IPS-15b (cell line): ENCODE measurements around the gene PGM5.

ENCODE experiments used
- H3K27me3 ChIP-seq: one replicate; pipeline ENCODE4 v1.6.1; 2013; ENCODE audit warnings: low read length; ENCODE audit not compliant: control insufficient read depth, insufficient read depth
- H3K36me3 ChIP-seq: one replicate; pipeline ENCODE4 v1.6.1; 2013; ENCODE audit warnings: low read length; ENCODE audit not compliant: control insufficient read depth, insufficient read depth
- H3K4me1 ChIP-seq: one replicate; pipeline ENCODE4 v1.6.1; 2013; ENCODE audit warnings: mild to moderate bottlenecking, low read length; ENCODE audit not compliant: control insufficient read depth, insufficient read depth
- H3K4me3 ChIP-seq: one replicate; pipeline ENCODE4 v1.5.1; 2013; ENCODE audit warnings: low read depth, low read length
- H3K9ac ChIP-seq: one replicate; pipeline ENCODE4 v1.6.1; 2013; ENCODE audit warnings: low read depth, mild to moderate bottlenecking, low read length
- H3K9me3 ChIP-seq: one replicate; pipeline ENCODE4 v1.6.1; 2013; ENCODE audit warnings: mild to moderate bottlenecking, low read length; ENCODE audit not compliant: control insufficient read depth, insufficient read depth

Gene PGM5

GRCh38 chr9:68488126-68488525 is 131.7 kb downstream of the PGM5 start:
- no peaks in the 10 kb centered on the region for H3K4me1 ChIP-seq
- H3K36me3 ChIP-seq = no peaks in the 10 kb centered on the region
- H3K9me3 ChIP-seq = no peaks in the 10 kb centered on the region
- peaks cover 31% of the 10 kb centered on the region for H3K27me3 ChIP-seq
- no peak overlapping the region for H3K4me3 ChIP-seq
- no peak overlapping the region for H3K9ac ChIP-seq

DNA sequence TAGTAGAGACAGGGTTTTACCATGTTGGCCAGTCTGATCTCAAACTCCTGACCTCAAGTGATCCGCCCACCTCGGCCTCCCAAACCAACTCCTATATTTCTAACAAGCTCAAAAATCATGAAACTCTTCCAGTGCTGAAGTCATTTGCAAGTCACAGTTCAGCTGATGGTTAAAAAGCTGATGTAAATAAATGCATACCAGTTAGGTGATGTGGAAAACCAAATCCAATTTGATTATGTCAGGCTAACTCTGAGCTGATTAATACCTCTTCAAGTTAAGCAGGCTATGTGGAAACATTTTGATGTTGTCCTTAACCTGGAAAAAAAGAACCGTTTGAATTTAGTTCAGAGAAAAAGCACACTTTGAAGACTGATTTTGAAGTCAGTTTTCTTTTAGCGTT is 133.2 kb downstream of the PGM5 start:
- no peaks in the 10 kb centered on the region for H3K4me1 ChIP-seq
- peaks cover 38% of the 10 kb centered on the region for H3K27me3 ChIP-seq

DNA sequence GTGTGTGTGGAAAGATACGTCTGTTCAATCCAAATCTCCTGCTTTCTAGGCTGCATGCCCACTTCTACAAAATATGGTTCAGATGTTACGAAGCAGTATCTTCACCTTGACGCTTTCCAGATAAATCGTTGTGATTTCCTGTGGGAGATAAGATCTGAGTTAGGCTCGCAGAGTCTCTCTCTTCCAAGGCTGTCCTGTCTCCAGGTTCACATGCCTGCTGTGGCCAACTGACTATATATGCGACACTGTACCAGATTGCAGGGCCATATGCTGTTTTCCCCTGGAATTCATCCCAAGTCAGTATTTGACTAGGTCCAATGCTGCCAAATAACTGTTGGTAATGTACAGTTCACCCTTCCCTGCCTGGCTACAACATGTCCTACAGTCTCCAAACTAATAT is 136.4 kb downstream of the PGM5 start:
- no peak overlapping the region for H3K9ac ChIP-seq
- H3K27me3 ChIP-seq = peaks cover 67% of the 10 kb centered on the region
- no peaks in the 10 kb centered on the region for H3K4me1 ChIP-seq
- H3K4me3 ChIP-seq = no peak overlapping the region
- H3K9me3 ChIP-seq = no peaks in the 10 kb centered on the region
- H3K36me3 ChIP-seq = no peaks in the 10 kb centered on the region

More for the DNA sequence above, 133.2 kb downstream of the PGM5 start:
- no peak overlapping the region for H3K4me3 ChIP-seq
- no peaks in the 10 kb centered on the region for H3K36me3 ChIP-seq
- no peak overlapping the region for H3K9ac ChIP-seq
- no peaks in the 10 kb centered on the region for H3K9me3 ChIP-seq

- no peak overlapping the region for H3K9ac ChIP-seq
- H3K27me3 ChIP-seq = peaks cover 70% of the 10 kb centered on the region
- no peaks in the 10 kb centered on the region for H3K36me3 ChIP-seq
- no peaks in the 10 kb centered on the region for H3K4me1 ChIP-seq
- no peaks in the 10 kb centered on the region for H3K9me3 ChIP-seq
- no peak overlapping the region for H3K4me3 ChIP-seq
Measured at GRCh38 chr9:68493541-68493940, 137.1 kb downstream of the PGM5 start.

DNA sequence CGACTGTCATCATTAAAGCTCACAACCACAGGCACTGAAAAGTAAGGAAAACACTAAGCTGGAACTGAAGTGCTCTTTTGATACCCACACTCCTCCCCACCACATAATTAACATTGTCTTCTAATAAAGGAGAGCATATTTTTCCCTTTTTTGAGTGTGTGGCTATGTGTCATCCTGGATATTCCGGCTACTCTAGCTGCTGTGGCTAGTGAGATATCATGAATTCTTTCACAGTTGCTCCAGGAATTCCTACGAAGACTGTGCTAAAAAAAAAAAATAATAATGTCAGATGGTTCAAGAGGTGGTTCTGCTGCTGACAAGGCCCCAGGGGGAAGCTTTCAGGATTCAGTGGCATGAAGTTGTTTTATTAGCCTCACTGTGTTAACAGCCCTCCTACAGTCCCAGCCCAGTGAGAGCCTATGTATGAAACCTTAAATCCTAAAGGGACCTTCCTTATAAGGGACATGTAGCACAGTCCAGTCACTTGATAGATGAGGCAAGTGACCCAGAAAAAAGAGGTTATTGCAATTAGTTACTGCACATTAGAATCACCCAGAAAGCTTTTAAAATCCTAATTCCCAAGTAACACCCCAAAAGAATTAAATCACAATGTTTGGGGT is 137.7 kb downstream of the PGM5 start:
- Histone ChIP-seq H3K9me3 (no peaks in the 10 kb centered on the region), H3K36me3 (no peaks in the 10 kb centered on the region), H3K4me1 (no peaks in the 10 kb centered on the region), H3K4me3 (no peak overlapping the region), H3K9ac (no peak overlapping the region), H3K27me3 (peaks cover 73% of the 10 kb centered on the region)

DNA sequence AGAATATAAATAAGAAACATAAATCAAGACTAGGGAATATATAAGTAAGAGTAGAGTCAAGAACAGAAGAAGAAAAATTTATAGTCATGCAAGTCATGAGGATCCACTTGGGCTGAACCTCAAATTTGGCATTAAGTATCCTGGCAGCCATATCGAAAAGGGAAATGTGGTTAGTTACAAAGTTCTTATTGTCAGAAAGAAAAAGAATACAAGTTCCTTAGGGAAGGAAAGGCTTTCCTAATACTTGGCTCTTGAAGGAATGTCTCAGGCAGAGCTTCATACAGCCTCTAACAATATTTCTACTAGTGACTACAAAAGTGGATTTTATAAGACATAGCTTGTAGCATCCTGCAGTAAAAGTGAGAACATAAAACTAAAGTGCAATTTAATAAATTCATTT is 138.8 kb downstream of the PGM5 start:
- Histone ChIP-seq H3K4me3 (no peak overlapping the region), H3K4me1 (no peaks in the 10 kb centered on the region), H3K9ac (no peak overlapping the region), H3K27me3 (peaks cover 81% of the 10 kb centered on the region), H3K9me3 (no peaks in the 10 kb centered on the region), H3K36me3 (no peaks in the 10 kb centered on the region)

- H3K4me3 ChIP-seq = no peak overlapping the region
- no peaks in the 10 kb centered on the region for H3K4me1 ChIP-seq
- H3K9ac ChIP-seq = no peak overlapping the region
- H3K9me3 ChIP-seq = no peaks in the 10 kb centered on the region
- H3K27me3 ChIP-seq = peaks cover 93% of the 10 kb centered on the region
- H3K36me3 ChIP-seq = no peaks in the 10 kb centered on the region
Measured at GRCh38 chr9:68496356-68496755, 139.9 kb downstream of the PGM5 start.

GRCh38 chr9:68497629-68498028 is 141.2 kb downstream of the PGM5 start:
- Histone ChIP-seq H3K27me3 (peaks cover 93% of the 10 kb centered on the region), H3K9ac (no peak overlapping the region), H3K4me3 (no peak overlapping the region), H3K4me1 (no peaks in the 10 kb centered on the region), H3K9me3 (no peaks in the 10 kb centered on the region), H3K36me3 (no peaks in the 10 kb centered on the region)

DNA sequence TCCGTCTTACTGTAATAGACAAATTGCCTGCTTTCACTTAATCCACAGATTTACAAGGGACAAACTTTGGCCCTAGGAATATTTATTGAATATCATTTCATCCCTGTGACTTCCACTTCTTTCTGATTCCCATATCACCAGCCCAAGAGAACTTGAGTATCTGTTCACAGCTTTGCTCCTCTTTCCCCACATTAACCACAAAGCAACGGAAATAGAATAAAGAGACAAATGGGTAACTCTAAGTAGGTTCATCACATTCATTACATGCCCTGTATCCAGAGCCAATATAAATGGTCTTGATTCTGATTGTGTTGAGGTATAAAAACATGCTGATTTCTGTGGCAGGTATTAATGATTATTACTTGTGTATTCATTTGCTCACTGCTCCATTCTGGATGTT is 142.4 kb downstream of the PGM5 start:
- H3K9me3 ChIP-seq = no peaks in the 10 kb centered on the region
- peaks cover 93% of the 10 kb centered on the region for H3K27me3 ChIP-seq

DNA sequence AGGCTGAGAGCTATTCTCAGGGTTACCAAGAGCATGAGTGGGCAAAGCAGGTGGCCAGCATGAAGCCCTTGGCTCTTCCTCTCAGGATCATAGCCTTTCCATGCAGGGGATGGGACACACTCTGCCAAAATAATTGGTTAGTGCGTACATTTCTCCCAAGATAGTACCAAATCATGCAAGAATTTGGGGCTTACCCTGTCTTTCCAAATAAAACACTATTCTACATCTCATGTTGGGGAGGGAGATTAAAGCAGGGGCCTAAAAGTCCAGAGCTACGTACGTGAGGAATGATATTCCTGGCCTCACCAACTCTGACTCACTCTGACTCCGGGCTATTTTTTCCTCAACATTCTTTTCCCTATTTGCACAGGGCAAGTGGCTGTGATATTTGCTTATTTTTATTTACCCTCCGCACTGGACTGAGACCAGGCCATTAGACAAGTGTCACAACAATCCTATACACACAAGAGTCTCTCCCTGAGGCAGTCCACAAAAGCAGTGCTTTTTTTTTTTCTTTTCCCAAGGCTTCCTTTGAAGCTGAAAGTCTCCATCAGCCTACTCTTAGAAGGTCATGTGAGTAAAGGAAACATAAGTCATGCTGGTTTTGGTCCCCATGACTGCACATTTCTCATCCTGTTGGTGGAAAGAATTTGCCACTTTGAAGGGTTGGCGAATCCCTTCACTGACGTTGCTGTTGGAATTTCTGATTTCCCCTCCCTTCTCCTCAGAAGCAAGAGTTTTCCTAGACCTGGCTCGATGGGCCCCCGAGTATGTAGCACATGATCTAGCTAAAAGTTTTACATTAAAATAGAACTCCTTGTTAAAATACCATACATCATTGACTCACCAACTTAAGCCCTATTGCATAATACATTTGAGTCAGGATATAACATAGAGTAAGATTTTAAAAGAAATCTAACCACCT is 144.3 kb downstream of the PGM5 start:
- H3K4me1 ChIP-seq = no peaks in the 10 kb centered on the region
- H3K9me3 ChIP-seq = no peaks in the 10 kb centered on the region
- no peak overlapping the region for H3K4me3 ChIP-seq
- peaks cover 96% of the 10 kb centered on the region for H3K27me3 ChIP-seq
- no peak overlapping the region for H3K9ac ChIP-seq
- H3K36me3 ChIP-seq = no peaks in the 10 kb centered on the region

More for the DNA sequence above, 142.4 kb downstream of the PGM5 start:
- Histone ChIP-seq H3K4me3 (no peak overlapping the region), H3K36me3 (no peaks in the 10 kb centered on the region), H3K9ac (no peak overlapping the region), H3K4me1 (no peaks in the 10 kb centered on the region)

DNA sequence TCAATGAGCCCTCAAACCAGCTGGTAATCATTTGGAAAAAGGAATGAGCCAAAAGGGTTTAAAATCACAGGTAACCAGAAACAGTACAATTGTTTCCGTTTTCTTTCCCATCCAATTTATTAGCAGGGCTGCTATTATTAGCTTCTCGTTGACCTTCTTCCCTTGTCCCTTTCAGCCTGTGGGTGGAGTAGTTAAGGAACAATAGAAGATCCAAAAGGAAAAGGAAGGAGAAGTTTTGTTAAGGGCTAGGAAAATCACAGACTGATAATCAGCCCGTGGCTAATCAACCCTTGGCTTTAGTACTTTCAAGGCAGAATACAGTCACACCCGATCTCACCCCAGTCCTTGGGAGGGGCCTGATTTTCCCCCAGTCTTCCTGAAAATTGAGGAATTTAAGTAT is 145.9 kb downstream of the PGM5 start:
- Histone ChIP-seq H3K27me3 (peaks cover 96% of the 10 kb centered on the region), H3K4me1 (no peaks in the 10 kb centered on the region)

More for the DNA sequence above, 145.9 kb downstream of the PGM5 start:
- Histone ChIP-seq H3K36me3 (no peaks in the 10 kb centered on the region), H3K4me3 (no peak overlapping the region), H3K9me3 (no peaks in the 10 kb centered on the region), H3K9ac (no peak overlapping the region)
